Left lung (tissue), 10 donors: ENCODE data around the gene TIMMDC1. TPM values are rescaled to one million over a fixed set of nuclear protein-coding genes. Genes with fewer than 3 reads are reported as not detected.

Experiments
- ATAC-seq: fragments of 200-7000 bp; cut with Tn5 transposase; one replicate; pipeline ENCODE4 v1.9.1; 2020; ENCODE audit warnings: moderate library complexity
- DNase-seq, 4 donors: peaks; one replicate each; pipeline ENCODE4 v3.0.0-alpha.2; 2013 to 2020
- H3K27ac ChIP-seq, 2 donors: fragments of 200-600 bp; sonication (generic) in 1 of 2; one replicate each; pipeline versions ENCODE4 v1.5.0 to v1.8.0; 2020 to 2021
- H3K27me3 ChIP-seq, 2 donors: fragments of 200-600 bp; sonication (generic) in 1 of 2; one replicate each; pipeline versions ENCODE4 v1.5.0 to v1.8.0; 2020 to 2021
- H3K36me3 ChIP-seq, 2 donors: fragments of 200-600 bp; sonication (generic) in 1 of 2; one replicate each; pipeline versions ENCODE4 v1.5.0 to v1.8.0; 2020 to 2021
- H3K4me1 ChIP-seq, 2 donors: fragments of 200-600 bp; one replicate each; pipeline ENCODE4 v1.8.0; 2021
- H3K4me3 ChIP-seq, 2 donors: fragments of 200-600 bp; sonication (generic) in 1 of 2; one replicate each; pipeline versions ENCODE4 v1.5.0 to v1.8.0; 2020 to 2021; ENCODE audit warnings: mild to moderate bottlenecking in 1 of 2
- H3K9me3 ChIP-seq, 2 donors: fragments of 200-600 bp; sonication (generic) in 1 of 2; one replicate each; pipeline versions ENCODE4 v1.5.0 to v1.8.0; 2020 to 2021
- intact Hi-C, 2 donors: fragments of 100-400 bp; cut with DNase I; formaldehyde crosslinking; loops; one replicate each; pipeline versions ENCODE4 v1.11.2 to v1.14.2; 2022
- polyA plus RNA-seq, 6 donors: library from polyadenylated mRNA; unstranded; fragments of 120-200 nt; gene quantifications; one replicate each; pipeline ENCODE4 v1.2.1, GENCODE V29; 2013; ENCODE audit not compliant: insufficient read length in 6 of 6
- total RNA-seq, 2 donors: library from RNA; stranded (reverse); fragmentation: NEBNext Ultra II Directional; extraction: Animal tissue kit (Norgen Biotek cat#: 25700); gene quantifications; one replicate each; pipeline ENCODE4 v1.2.1, GENCODE V29; 2021
- TF ChIP-seq, protein P1 (sequence below), 2 donors: fragments of 200-600 bp; sonication (generic) in 1 of 2; IDR thresholded peaks; one replicate each; pipeline versions ENCODE4 v1.5.0 to v1.8.0; 2021; ENCODE audit warnings: antibody characterized with exemption in 2 of 2
- donor health status: DM: no; HTN: yes; CAD: no.
- donor health status: DM: no; HTN: no; CAD: no.

Gene TIMMDC1
- total and polyA plus RNA-seq, 8 donors, result 87.5 to 113 (median 92.0) TPM

DNA sequence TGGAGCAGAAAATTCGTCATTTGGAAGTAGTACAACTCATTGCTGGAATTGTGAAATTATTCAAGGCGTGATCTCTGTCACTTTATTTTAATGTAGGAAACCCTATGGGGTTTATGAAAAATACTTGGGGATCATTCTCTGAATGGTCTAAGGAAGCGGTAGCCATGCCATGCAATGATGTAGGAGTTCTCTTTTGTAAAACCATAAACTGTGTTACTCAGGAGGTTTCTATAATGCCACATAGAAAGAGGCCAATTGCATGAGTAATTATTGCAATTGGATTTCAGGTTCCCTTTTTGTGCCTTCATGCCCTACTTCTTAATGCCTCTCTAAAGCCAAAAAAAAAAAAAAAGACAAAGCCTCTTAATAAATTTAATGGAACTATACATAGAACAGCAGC lies 5.5 kb upstream of the TIMMDC1 start:
- H3K36me3 ChIP-seq, result peaks cover 0 to 29% of the 10 kb centered on the region in 2 donors
- H3K4me1 ChIP-seq, result peaks cover 4 to 10% of the 10 kb centered on the region in 2 donors
- intact Hi-C loops, result no loop called here
- no peak overlapping the region for H3K27ac ChIP-seq
- DNase-seq, result no peak
- TF ChIP-seq, protein P1, sequence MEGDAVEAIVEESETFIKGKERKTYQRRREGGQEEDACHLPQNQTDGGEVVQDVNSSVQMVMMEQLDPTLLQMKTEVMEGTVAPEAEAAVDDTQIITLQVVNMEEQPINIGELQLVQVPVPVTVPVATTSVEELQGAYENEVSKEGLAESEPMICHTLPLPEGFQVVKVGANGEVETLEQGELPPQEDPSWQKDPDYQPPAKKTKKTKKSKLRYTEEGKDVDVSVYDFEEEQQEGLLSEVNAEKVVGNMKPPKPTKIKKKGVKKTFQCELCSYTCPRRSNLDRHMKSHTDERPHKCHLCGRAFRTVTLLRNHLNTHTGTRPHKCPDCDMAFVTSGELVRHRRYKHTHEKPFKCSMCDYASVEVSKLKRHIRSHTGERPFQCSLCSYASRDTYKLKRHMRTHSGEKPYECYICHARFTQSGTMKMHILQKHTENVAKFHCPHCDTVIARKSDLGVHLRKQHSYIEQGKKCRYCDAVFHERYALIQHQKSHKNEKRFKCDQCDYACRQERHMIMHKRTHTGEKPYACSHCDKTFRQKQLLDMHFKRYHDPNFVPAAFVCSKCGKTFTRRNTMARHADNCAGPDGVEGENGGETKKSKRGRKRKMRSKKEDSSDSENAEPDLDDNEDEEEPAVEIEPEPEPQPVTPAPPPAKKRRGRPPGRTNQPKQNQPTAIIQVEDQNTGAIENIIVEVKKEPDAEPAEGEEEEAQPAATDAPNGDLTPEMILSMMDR (IDR thresholded peaks at IDR 0.05), result no peak
- H3K4me3 ChIP-seq, result no peak overlapping the region
- H3K27me3 ChIP-seq, result no peaks in the 10 kb centered on the region
- ATAC-seq, result no peak
- no peaks in the 10 kb centered on the region for H3K9me3 ChIP-seq

DNA sequence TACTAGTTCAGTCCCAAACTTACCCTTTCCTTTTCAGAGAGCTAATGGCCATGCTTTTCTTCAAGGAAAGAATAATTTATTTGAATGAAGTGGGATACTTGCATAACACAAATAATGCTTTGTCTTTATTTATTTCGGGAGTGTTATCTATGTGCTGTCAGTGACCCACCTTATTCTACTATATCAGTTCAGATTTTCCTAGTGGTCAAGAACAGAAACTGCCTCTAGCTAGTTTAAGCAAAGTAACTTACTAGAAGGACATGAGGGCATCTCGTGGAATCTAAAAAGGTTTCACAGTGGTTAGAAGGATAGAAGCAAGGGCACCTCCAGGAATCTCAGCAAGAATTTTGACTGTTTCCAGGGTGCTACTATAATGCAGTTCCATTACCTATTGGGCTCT lies 3.8 kb upstream of the TIMMDC1 start:
- DNase-seq (no peak), ATAC-seq (no peak)
- no peaks in the 10 kb centered on the region for H3K27me3 ChIP-seq
- intact Hi-C loops, result no loop called here
- peaks cover 8 to 17% of the 10 kb centered on the region in 2 donors for H3K4me1 ChIP-seq
- TF ChIP-seq, protein P1 (IDR thresholded peaks at IDR 0.05), result no peak
- no peak overlapping the region for H3K27ac ChIP-seq
- no peaks in the 10 kb centered on the region for H3K9me3 ChIP-seq
- H3K36me3 ChIP-seq, result peaks cover 0 to 12% of the 10 kb centered on the region in 2 donors
- no peak overlapping the region for H3K4me3 ChIP-seq

DNA sequence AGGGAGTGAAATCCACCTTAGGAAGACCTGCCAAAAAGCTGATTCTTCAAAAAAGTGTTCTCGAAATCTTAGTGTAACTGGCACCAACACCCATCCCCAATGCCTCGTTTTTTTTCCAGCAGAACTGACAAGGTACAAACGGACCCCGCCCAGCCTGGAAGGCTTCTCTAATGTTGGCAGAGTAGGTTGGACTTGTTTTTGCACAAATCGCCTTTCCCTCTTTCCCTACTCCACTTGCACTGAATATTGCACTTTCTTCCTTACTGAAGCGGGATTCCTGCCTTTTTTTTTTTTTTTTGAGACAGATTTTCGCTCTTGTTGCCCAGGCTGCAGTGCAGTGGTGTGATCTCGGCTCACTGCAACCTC lies 544 bp upstream of the TIMMDC1 start:
- Histone ChIP-seq H3K27me3 (no peaks in the 10 kb centered on the region), H3K9me3 (no peaks in the 10 kb centered on the region), H3K4me3 (peak overlapping the region; percentile 68 to 83), H3K4me1 (peaks cover 7 to 42% of the 10 kb centered on the region in 2 donors), H3K27ac (peak overlapping the region; percentile 94 to 95), H3K36me3 (peaks cover 0 to 7% of the 10 kb centered on the region in 2 donors)
- TF ChIP-seq, protein P1 (IDR thresholded peaks at IDR 0.05), result no peak
- intact Hi-C loops, result no loop called here
- ATAC-seq, result peak; percentile 26
- DNase-seq, result peak in 2 of 4 donors; percentile 17 to 19

DNA sequence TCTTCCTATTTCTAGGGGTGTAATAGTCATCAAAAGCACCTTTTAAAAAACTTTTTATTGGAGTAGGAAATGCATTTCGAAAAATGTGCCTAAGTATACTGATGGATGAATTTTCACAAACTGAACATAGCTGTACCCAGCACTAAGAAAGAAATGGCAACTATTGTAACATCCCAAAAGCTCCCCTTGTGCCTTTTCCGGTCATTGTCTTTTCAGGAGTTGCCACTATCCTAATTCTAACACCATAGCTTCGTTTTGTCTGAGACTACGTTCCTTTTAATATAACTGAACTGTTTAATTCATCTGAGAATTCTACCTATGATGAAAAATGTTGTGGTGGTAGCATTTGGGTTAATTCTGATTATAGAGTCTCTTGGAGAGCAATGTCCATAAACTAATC lies 1.9 kb downstream of the TIMMDC1 start:
- Histone ChIP-seq H3K27me3 (no peaks in the 10 kb centered on the region), H3K4me3 (peak overlapping the region in 1 of 2 donors; percentile 68), H3K4me1 (peaks cover 7 to 42% of the 10 kb centered on the region in 2 donors), H3K36me3 (peaks cover 0 to 28% of the 10 kb centered on the region in 2 donors), H3K27ac (peak overlapping the region in 1 of 2 donors; percentile 34), H3K9me3 (no peaks in the 10 kb centered on the region)
- TF ChIP-seq, protein P1 (IDR thresholded peaks at IDR 0.05), result no peak
- DNase-seq (no peak), ATAC-seq (no peak)
- intact Hi-C loops, result no loop called here

DNA sequence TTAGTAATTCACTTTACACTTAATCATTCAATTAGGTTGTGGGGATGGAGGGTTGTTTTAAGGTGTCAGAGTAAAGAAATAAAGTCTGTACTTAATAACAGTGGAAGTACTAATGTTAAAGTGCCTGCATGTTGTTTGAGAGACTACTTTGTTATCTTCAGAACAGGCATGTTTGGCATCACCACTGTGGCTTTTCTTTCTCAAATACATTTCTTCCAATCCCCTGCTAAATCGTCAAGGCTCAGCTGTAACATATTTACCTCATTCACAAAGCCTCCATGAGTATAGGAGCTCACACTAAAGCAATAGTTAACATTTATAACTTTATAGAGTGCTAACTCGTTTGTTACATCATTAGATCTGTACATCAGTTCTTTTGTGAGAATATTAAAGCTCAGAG lies 2.6 kb downstream of the TIMMDC1 start:
- Histone ChIP-seq H3K9me3 (no peaks in the 10 kb centered on the region), H3K27me3 (no peaks in the 10 kb centered on the region), H3K4me3 (peak overlapping the region in 1 of 2 donors; percentile 68), H3K4me1 (peaks cover 7 to 42% of the 10 kb centered on the region in 2 donors), H3K36me3 (peaks cover 0 to 35% of the 10 kb centered on the region in 2 donors), H3K27ac (peak overlapping the region in 1 of 2 donors; percentile 34)
- no peak for DNase-seq
- TF ChIP-seq, protein P1 (IDR thresholded peaks at IDR 0.05), result no peak
- intact Hi-C loops, result no loop called here
- ATAC-seq, result no peak
